ENCODE measurements around the gene SLC4A4.

The SLC4A4 gene

DNA sequence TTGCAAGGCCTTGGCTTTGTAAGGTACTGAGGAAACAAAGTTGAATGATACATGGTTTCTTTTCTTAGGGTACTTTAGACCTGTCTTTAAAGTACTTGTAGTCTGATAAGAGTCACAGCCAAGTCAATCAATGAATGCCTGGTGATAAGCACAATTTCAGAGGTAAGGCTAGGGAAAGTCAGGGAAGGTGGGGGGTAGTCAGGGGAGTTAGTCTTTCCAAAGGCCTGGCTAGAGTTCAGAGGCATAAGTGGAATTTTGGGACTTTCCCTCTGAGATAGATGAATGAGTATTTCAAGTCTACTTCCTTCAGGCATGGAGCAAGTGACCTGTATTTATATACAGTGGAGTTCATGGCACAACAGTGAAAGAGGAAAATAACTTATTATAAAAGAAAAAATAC lies 78.3 kb downstream of the SLC4A4 start:
- DNase-seq, result no peak

DNA sequence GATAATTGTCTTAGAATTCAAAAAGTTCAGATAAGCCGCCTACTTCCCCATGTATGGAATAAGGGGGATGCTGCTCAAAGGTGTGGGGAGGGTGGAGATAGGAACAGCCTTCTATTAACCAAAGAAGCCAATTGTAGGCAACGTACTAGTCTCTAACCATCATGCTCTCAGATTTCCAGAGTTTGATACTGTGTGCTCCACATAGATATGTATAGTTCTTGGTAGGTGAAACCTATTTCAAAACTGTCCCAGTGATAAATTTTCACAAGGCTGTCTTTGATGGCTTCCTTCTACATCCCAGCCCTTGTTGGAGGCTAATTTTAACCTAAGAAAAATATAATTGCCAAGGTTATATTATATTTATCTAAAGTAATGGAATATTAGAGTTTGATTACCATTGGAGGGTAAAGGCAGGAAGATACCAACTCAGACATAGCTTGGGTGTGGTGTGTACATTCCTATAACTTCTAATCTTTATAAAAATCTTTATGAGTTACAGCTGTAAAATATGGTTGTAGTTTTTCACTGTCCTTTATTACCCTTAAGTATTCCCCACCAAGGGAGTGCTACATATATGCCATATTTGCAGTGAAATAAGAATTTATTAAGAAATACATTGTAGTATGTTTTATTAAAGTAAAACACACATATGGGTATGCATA lies 87.7 kb downstream of the SLC4A4 start:
- DNase-seq, result no peak

DNA sequence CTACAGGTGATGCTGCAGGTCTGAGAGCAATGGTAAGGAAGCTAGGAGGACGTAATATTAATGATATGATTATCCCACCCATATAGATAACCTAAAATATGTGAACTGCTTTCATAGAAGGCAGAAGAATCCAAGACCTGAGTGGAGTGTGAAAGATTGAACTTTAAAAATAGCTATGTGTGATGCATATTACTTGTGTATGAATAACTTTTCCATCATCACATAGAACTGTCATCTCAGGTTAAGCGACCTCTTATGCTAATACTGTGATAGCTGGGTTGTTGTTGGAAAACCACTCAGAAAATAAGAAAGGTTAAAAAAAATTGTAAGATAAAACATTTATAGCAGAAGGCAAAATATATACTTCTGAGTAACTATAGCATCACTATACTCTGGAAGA lies 90.3 kb downstream of the SLC4A4 start:
- DNase-seq, result no peak

DNA sequence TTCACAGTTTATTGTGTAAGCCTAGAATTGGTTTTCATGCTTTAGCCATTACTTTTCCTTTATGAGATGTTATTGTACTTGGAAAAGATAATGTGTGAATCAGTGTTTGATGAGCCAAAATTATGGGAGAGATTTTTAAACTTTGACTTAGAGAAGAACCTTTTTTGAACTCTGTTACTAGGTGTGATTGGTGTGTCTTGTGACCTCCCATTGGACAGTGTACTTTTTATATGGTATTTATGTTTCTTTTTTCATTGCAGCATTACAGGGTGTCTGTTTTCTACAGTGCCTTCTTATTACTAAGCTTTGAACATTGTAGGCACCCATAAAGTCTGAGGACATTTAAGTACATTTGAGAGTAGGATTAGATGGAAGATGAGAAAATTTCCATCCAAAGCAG lies 91.1 kb downstream of the SLC4A4 start:
- no peak for DNase-seq

DNA sequence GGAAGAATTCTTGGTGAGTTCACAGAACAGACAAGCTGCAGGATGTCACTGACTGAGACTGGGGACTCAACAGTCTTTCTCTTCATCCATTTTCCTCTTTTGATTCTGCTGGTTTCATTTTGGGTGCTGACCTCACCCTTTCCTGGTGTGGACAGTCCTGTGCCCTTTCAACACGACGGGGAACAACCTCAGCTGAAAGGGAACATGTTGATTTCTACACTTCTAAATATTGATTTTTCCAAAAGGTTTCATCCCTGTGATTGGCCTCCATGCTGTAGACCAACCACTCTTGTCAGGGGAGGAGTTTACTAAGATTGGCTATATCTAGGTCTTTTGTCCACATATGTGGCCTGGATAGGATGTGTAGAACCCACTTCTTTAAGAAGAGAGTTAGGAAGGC lies 91.8 kb downstream of the SLC4A4 start:
- no peak for DNase-seq

DNA sequence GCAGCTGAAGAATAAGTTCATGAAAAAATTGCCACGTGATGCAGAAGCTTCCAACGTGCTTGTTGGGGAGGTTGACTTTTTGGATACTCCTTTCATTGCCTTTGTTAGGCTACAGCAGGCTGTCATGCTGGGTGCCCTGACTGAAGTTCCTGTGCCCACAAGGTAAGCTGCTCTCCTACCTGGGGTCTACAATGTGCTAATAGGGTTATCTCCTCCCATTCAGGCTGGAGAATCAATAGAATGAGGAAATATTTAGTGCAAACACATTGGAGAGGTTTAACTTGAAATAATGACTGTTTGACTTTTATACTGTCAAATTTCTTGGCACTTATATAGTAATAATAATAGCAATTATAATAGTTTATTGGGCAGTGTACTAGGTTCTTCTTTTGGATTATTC lies 101.8 kb downstream of the SLC4A4 start:
- DNase-seq, result no peak

- DNase-seq, result no peak
These were observed 102.7 kb downstream of the SLC4A4 start for GRCh38 chr4:71441186-71442169.

DNA sequence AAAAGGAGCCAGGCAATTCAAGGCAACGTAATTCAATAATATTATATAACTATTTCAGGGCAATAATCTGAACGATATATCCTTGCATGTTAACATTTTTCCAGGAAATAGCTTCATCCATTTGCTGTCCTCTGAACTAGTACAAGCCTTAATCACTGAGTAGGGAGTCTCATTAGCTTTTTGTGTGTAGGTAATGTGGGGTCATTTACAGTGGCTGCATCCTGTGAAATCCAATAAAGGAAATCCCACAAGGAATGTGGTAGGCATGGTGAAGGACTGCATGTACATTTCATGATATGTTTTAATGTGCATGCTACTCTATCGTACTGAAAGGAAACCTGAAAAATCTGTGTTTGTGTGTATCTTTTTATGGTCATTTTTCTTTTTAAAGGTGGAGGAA lies 103.5 kb downstream of the SLC4A4 start:
- no peak for DNase-seq

DNA sequence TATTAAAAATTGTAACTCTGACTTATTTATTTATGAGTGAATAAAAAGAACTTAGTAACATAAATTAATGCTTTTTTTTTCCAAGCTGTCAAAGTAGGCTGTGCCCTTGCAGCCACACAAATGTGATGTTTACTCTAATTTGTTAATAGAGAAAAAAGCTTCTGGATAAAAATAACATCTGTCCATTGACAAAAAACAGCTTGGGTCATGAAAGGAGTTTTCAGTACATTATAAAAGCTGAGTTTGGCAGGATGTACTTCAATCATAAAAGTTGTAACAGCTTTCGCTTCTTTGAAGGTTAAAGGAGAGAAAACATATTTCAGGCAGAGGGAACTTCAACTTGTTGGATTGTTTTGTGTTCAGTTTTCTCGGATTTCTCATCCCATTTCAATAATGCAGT lies 105.6 kb downstream of the SLC4A4 start:
- no peak for DNase-seq

GRCh38 chr4:71445811-71446210 lies 107.0 kb downstream of the SLC4A4 start:
- no peak for DNase-seq

DNA sequence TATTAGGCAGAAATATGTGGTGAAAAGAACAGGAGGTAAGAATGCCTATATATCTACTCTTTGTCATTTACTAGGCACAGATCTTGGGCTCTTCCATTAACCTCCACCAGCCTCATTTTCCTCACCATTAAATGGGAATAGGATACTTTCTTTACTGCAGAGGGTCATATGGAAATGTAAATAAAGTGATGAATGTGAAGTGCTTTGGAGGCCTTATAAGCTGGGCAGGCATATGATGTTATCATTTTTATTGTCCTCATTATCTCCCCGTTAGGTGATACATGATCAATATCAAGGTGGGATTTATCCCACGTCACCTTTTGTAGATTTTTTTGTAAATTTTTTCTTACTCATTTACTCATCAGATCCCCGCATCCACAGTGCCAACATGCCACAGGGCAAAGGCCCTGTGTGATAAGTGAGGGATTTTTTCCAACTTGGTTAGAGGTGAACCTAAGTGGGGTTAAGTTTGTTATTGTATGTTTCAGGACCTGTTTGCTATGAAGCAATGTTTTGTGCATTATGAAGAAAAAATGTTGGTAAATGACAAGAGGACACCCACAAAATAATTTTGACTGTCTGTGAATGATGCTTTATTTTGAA lies 107.8 kb downstream of the SLC4A4 start:
- no peak for DNase-seq

- no peak for DNase-seq
These were observed 110.2 kb downstream of the SLC4A4 start for GRCh38 chr4:71449040-71449439.

DNA sequence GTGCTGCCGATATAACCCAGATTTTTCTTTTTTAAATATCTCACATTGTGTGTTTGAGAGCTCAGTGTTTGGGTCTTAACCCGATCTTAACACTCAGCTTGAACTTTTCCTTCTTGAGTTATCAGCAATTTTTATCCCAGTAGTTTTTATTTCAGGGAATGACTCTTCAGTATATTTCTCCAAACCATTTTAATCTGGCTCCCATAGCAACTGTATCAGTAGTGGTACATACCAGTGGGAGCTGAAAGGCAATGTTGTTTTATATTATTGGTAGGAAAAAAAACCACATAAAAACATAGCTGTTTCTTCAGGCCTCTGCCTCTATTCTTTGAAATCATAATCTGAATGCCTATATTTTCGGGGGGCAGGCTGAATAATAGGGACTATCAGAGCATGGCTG lies 111.1 kb downstream of the SLC4A4 start:
- DNase-seq, result no peak

- DNase-seq, result no peak
These were observed 114.7 kb downstream of the SLC4A4 start for GRCh38 chr4:71453531-71453930.

DNA sequence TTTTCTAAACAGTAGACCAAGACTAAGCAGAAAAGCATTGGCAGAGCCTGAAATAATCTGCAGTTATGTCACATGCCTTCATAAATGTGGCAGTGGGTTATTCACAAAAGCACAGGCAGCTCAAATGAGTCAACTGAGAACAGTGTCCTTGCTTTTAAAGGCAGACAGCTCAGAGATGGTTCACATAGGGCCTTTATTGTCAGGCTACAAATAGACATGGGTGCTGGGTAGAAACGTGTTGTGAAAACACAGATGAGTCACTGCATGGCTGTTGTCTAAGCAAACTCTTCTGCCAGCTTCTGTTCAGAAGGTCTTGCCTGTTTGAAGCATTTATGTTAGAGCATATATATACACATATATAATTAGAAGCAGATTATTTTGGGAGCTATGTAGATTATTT lies 118.0 kb downstream of the SLC4A4 start:
- no peak for DNase-seq

- DNase-seq, result no peak
These were observed 121.6 kb downstream of the SLC4A4 start for GRCh38 chr4:71460371-71460770.

DNA sequence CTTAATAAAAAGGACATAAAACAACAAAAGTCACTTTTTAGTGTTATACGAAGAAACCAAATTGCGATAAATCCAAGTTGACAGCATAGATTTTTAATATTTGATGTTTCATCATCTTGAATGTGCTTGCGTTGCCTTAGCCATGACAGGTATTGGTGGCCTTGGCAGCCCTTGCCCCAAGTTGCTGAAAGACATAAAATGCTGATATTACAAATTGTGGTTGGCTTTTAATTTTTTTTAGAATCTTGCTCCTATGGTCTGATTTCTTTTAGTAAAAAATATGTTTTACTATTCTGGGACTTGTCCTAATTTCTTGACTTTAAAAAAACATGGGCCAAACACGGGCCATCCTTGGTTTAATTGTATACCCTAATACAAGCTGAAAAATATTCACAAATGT lies 122.6 kb downstream of the SLC4A4 start:
- DNase-seq, result no peak

DNA sequence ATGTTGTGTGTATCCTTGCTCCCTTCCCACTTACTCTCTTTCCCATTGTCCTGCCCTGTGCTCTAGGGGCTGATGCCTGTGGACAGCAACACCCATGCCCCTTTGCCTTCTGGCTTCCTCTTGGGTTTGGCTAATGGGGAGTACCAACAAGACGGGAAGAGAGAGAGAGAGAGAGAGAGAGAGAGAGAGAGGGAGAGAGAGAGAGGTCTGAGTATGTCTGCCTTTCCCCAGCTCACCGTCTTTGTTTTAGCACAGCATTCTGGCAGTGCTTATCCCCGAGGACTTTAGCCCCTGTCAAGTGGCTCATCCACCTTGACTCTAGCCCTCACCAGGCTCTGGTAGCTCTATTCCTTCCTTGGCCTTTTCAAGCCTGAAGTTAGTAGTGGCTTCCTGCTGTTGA lies 128.0 kb downstream of the SLC4A4 start:
- DNase-seq, result no peak

- DNase-seq, result no peak
These were observed 129.4 kb downstream of the SLC4A4 start for GRCh38 chr4:71468116-71468710.

- DNase-seq, result no peak
These were observed 130.7 kb downstream of the SLC4A4 start for GRCh38 chr4:71469541-71469940.

GRCh38 chr4:71470524-71470923 lies 131.7 kb downstream of the SLC4A4 start:
- no peak for DNase-seq

DNA sequence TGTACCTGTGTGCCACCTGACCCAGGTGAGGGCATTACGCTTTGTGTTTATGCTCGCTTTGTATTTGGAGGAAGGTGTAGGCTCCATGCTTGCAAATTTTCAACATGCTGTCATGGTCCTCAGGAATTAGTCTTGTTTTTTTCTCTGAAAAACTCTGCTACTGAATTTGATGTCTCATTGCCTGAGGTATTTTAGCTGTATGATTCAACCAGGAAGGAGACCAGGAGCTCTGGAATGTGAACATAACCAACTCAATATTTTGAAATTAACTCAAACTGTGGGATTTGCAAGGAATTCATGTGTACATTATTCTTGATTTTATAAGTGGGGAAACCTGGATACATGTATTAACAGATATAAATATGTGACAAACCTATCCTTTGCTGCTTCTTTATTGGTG lies 134.1 kb downstream of the SLC4A4 start:
- DNase-seq, result no peak

DNA sequence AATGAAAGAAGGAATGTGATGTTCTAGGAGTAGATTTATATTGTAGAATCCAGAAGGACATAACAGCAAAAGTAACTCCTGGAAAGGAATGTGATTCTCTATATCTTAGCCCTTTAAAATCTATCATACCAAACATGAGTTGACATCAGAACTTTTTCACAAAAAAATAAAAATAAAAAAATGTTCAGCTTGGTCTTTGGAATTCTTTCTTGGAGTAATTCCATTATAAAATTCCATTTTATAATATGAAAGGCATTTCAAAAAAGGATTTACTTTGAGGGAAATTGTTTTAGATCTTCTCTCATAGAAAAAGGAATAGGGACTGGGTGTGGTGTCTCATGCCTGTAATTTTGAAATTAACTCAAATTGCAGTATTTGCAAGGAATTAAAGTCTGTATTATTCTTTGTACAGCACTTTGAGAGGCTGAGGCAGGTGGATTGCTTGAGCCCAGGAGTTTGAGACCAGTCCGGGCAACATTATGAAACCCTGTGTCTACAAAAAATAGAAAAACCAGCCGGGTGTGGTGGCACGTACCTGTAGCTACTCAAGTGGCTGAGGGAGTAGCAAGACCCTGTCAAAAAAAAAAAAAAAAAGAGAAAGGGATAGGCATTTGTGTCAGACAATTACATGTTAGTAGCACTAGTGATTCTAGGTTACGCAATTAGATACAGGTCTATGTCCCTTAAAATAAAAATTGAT lies 134.9 kb downstream of the SLC4A4 start:
- no peak for DNase-seq
